ENCODE data around the gene CYP3A7.
"Not testable (repeated sequence)": the region's sequence is repeated elsewhere in the genome, so short reads cannot be mapped to it uniquely, and the experiment has no call there.

CYP3A7 gene

GRCh38 chr7:99665312-99666012 is 69.5 kb downstream of the CYP3A7 start:
- DNase-seq: no peak

- not testable (repeated sequence) for DNase-seq
Measured at GRCh38 chr7:99657879-99658278, 77.1 kb downstream of the CYP3A7 start.
